ENCODE data around the gene PTPA. TPM values are rescaled to one million over a fixed set of nuclear protein-coding genes. Genes with fewer than 3 reads are reported as not detected.
"Not testable (repeated sequence)": the region's sequence is repeated elsewhere in the genome, so short reads cannot be mapped to it uniquely, and the experiment has no call there.

The PTPA gene
- total RNA-seq, 1 donor from 2014 or later = 39.5 TPM

GRCh38 chr9:129184219-129184524, 73.0 kb downstream of the PTPA start:
- FAIRE-seq (no peak), DNase-seq (ENCODE audit: low read depth) (no peak)
- Histone ChIP-seq H3K36me3 (ENCODE audit: control insufficient read depth, insufficient read depth, low read length) (no peaks in the 10 kb centered on the region), H3K27me3 (ENCODE audit: control insufficient read depth, insufficient read depth, low read length) (no peaks in the 10 kb centered on the region), H3K4me3 (ENCODE audit: low read depth, low read length) (no peak overlapping the region)
- no peak for TF ChIP-seq CTCF (IDR thresholded peaks at IDR 0.05; ENCODE audit: insufficient read depth, low read length, severe bottlenecking)

GRCh38 chr9:129184596-129185122, 73.4 kb downstream of the PTPA start:
- Histone ChIP-seq H3K27me3 (ENCODE audit: control insufficient read depth, insufficient read depth, low read length) (no peaks in the 10 kb centered on the region), H3K4me3 (ENCODE audit: low read depth, low read length) (no peak overlapping the region), H3K36me3 (ENCODE audit: control insufficient read depth, insufficient read depth, low read length) (no peaks in the 10 kb centered on the region)
- DNase-seq (ENCODE audit: low read depth) = no peak
- no peak for TF ChIP-seq CTCF (IDR thresholded peaks at IDR 0.05; ENCODE audit: insufficient read depth, low read length, severe bottlenecking)
- no peak for FAIRE-seq

GRCh38 chr9:129185402-129185801, 74.2 kb downstream of the PTPA start:
- H3K27me3 ChIP-seq (ENCODE audit: control insufficient read depth, insufficient read depth, low read length) = no peaks in the 10 kb centered on the region
- TF ChIP-seq CTCF (IDR thresholded peaks at IDR 0.05; ENCODE audit: insufficient read depth, low read length, severe bottlenecking) = no peak
- DNase-seq (ENCODE audit: low read depth) (no peak), FAIRE-seq (peak; percentile 73)
- H3K4me3 ChIP-seq (ENCODE audit: low read depth, low read length) = no peak overlapping the region
- no peaks in the 10 kb centered on the region for H3K36me3 ChIP-seq (ENCODE audit: control insufficient read depth, insufficient read depth, low read length)

- FAIRE-seq = no peak
- peak; percentile 38 for DNase-seq (ENCODE audit: low read depth)
Measured at GRCh38 chr9:129185991-129186390, 74.8 kb downstream of the PTPA start.

GRCh38 chr9:129187042-129187441, 75.8 kb downstream of the PTPA start:
- TF ChIP-seq CTCF (IDR thresholded peaks at IDR 0.05; ENCODE audit: insufficient read depth, low read length, severe bottlenecking) = no peak
- FAIRE-seq (no peak), DNase-seq (ENCODE audit: low read depth) (no peak)
- Histone ChIP-seq H3K4me3 (ENCODE audit: low read depth, low read length) (no peak overlapping the region), H3K36me3 (ENCODE audit: control insufficient read depth, insufficient read depth, low read length) (no peaks in the 10 kb centered on the region), H3K27me3 (ENCODE audit: control insufficient read depth, insufficient read depth, low read length) (no peaks in the 10 kb centered on the region)

More at GRCh38 chr9:129185991-129186390, 74.8 kb downstream of the PTPA start:
- no peak for TF ChIP-seq CTCF (IDR thresholded peaks at IDR 0.05; ENCODE audit: insufficient read depth, low read length, severe bottlenecking)
- H3K36me3 ChIP-seq (ENCODE audit: control insufficient read depth, insufficient read depth, low read length) = no peaks in the 10 kb centered on the region
- H3K4me3 ChIP-seq (ENCODE audit: low read depth, low read length) = no peak overlapping the region
- H3K27me3 ChIP-seq (ENCODE audit: control insufficient read depth, insufficient read depth, low read length) = no peaks in the 10 kb centered on the region

GRCh38 chr9:129189971-129190370, 78.8 kb downstream of the PTPA start:
- H3K27me3 ChIP-seq (ENCODE audit: control insufficient read depth, insufficient read depth, low read length); H3K36me3 ChIP-seq (ENCODE audit: control insufficient read depth, insufficient read depth, low read length); DNase-seq (ENCODE audit: low read depth); FAIRE-seq; H3K4me3 ChIP-seq (ENCODE audit: low read depth, low read length): not testable (repeated sequence)
